Heart right ventricle (tissue), 16 donors: ENCODE results near the gene KCTD4. TPM values are rescaled to one million over a fixed set of nuclear protein-coding genes. Genes with fewer than 3 reads are reported as not detected.

Experiments
- ATAC-seq, 8 donors: fragments of 200-7000 bp; cut with Tn5 transposase; one replicate each; pipeline ENCODE4 v1.9.1; 2020; ENCODE audit warnings: mild to moderate bottlenecking in 8 of 8, moderate library complexity in 8 of 8, moderate number of reproducible peaks in 1 of 8
- DNase-seq, 2 donors: peaks; one replicate each; pipeline ENCODE4 v3.0.0-alpha.2; 2020
- H3K27ac ChIP-seq, 10 donors: fragments of 200-600 bp; sonication (generic) in 2 of 10; one replicate each; pipeline versions ENCODE4 v1.5.0 to v1.8.0; 2020 to 2022; ENCODE audit warnings: mild to moderate bottlenecking in 3 of 10
- H3K27me3 ChIP-seq, 7 donors: fragments of 200-600 bp; one replicate each; pipeline ENCODE4 v1.8.0; 2021 to 2022; ENCODE audit warnings: mild to moderate bottlenecking in 2 of 7
- H3K36me3 ChIP-seq, 9 donors: fragments of 200-600 bp; sonication (generic) in 1 of 9; one replicate each; pipeline versions ENCODE4 v1.5.0 to v1.8.0; 2020 to 2022; ENCODE audit warnings: mild to moderate bottlenecking in 2 of 9
- H3K4me1 ChIP-seq, 9 donors: fragments of 200-600 bp; sonication (generic) in 1 of 9; one replicate each; pipeline versions ENCODE4 v1.5.0 to v1.8.0; 2020 to 2022; ENCODE audit warnings: mild to moderate bottlenecking in 4 of 9
- H3K4me3 ChIP-seq, 10 donors: fragments of 200-600 bp; sonication (generic) in 2 of 10; one replicate each; pipeline versions ENCODE4 v1.5.0 to v1.8.0; 2020 to 2022; ENCODE audit warnings: mild to moderate bottlenecking in 7 of 10, moderate library complexity in 2 of 10
- H3K9me3 ChIP-seq, 11 donors: fragments of 200-600 bp in 10 of 11; sonication (generic) in 2 of 11; one replicate each; pipeline versions ENCODE4 v1.5.0 to v1.8.0; 2013 to 2022; ENCODE audit warnings: mild to moderate bottlenecking in 2 of 11, control low read depth in 1 of 11, moderate library complexity in 1 of 11
- WGBS, 2 donors: extraction: QIAGEN DNeasy Blood & Tissue Kit; methylation state at CpG; one replicate each; pipeline ENCODE4 v1.1.7; 2013; ENCODE audit warnings: inconsistent platforms in 1 of 2; 5-methylcytosine and 5-hydroxymethylcytosine counted together
- intact Hi-C, 10 donors: fragments of 100-400 bp; cut with DNase I; formaldehyde crosslinking; loops; one replicate each; pipeline versions ENCODE4 v1.11.1 to v1.14.2; 2022
- polyA plus RNA-seq, 2 donors: library from polyadenylated mRNA; stranded (reverse); fragments of 200-250 nt; gene quantifications; one replicate each; pipeline ENCODE4 v1.2.3, GENCODE V29; 2013
- total RNA-seq, 10 donors: library from RNA; stranded (reverse); fragmentation: NEBNext Ultra II Directional in 3 of 10; extraction: Animal tissue kit (Norgen Biotek cat#: 25700) in 3 of 10; gene quantifications; one replicate each; pipeline versions ENCODE4 v1.2.1 to v1.2.4, GENCODE V29; 2021 to 2023
- TF ChIP-seq, protein P1 (sequence below), 9 donors: fragments of 200-600 bp; sonication (generic) in 2 of 9; IDR thresholded peaks; one replicate each; pipeline versions ENCODE4 v1.5.0 to v1.8.0; 2021 to 2022; ENCODE audit warnings: antibody characterized with exemption in 9 of 9, mild to moderate bottlenecking in 5 of 9, moderate library complexity in 1 of 9
- donor health status: Arrhythmogenic right ventricular cardiomyopathy.
- donor health status: ischemic (EF 13 %, LVEDD 7.1; RV severe dilation, severe dysfunction).
- donor health status: healthy with polysubstance abuse.
- donor health status: DM: no; HTN: yes; CAD: no.
- donor health status: DM: no; HTN: no; CAD: no.
- donor health status: ischemic (EF 25% LVEDD 6.9; RV normal size, moderate dysfunction).
- donor health status: ischemic (EF 25% LVEDD 5.7; RV mildly dilated, moderate dysfunction).
- donor health status: healthy.
- donor health status: DM: yes; HTN: yes; CAD: no.
- donor health status: Ischemic cardiomyopathy.
- donor health status: ischemic (EF 35%, LVEDD 5.7; RV mildly dilated, moderate dysfunction).
- donor health status: nonischemic (EF 11% LVEDD 7.7; RV severe dilation, severe dysfunction).
- donor health status: DM: yes; HTN: yes; CAD: no.
- donor health status: PGD.
- donor health status: ischemic (EF 29% LVEDD 5.4; RV normal size, mild dysfunction).
- donor health status: nonischemic (EF 23%, LVEDD 6.1; RV moderate dilation, normal function).

Gene KCTD4
- total and polyA plus RNA-seq, 12 donors: 0.01 to 0.16 (median 0.15) TPM; not detected in 9

GRCh38 chr13:45156565-45157361 is 44.1 kb downstream of the KCTD4 start:
- H3K27ac ChIP-seq: no peak overlapping the region
- no peaks in the 10 kb centered on the region for H3K4me1 ChIP-seq
- DNase-seq (no peak), ATAC-seq (no peak)
- 85 to 93% methylated on average over 7 of the region's 7 CpGs for WGBS, 2 donors
- intact Hi-C loops: no loop called here
- H3K27me3 ChIP-seq: no peaks in the 10 kb centered on the region
- H3K36me3 ChIP-seq: peaks cover 0 to 38% (median 5%) of the 10 kb centered on the region in 9 donors
- H3K9me3 ChIP-seq: no peaks in the 10 kb centered on the region
- TF ChIP-seq, protein P1, sequence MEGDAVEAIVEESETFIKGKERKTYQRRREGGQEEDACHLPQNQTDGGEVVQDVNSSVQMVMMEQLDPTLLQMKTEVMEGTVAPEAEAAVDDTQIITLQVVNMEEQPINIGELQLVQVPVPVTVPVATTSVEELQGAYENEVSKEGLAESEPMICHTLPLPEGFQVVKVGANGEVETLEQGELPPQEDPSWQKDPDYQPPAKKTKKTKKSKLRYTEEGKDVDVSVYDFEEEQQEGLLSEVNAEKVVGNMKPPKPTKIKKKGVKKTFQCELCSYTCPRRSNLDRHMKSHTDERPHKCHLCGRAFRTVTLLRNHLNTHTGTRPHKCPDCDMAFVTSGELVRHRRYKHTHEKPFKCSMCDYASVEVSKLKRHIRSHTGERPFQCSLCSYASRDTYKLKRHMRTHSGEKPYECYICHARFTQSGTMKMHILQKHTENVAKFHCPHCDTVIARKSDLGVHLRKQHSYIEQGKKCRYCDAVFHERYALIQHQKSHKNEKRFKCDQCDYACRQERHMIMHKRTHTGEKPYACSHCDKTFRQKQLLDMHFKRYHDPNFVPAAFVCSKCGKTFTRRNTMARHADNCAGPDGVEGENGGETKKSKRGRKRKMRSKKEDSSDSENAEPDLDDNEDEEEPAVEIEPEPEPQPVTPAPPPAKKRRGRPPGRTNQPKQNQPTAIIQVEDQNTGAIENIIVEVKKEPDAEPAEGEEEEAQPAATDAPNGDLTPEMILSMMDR (IDR thresholded peaks at IDR 0.05): no peak
- H3K4me3 ChIP-seq: no peak overlapping the region

DNA sequence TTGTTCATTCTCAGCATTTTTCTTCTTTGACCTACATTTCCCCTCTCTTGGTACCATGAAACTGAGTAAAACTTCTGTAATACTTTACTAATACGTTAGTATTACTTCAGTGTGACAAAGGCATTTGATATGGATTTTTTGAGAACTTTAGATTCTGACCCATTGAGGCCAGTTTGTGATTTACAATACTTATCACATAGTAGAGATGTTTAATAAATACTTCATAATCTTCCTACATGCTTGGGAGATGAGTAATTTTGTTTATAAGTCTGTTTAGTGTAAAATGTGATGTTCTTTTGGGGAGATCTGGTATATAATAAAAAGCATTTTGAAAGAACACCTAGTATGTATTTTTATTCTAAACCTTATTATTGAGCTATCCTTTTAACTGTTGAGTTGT is 50.9 kb downstream of the KCTD4 start:
- intact Hi-C loops: no loop called here
- ATAC-seq (no peak), DNase-seq (no peak)
- WGBS, 2 donors: 77 to 88% methylated on average over 1 of the region's 1 CpG
- Histone ChIP-seq H3K27ac (no peak overlapping the region), H3K36me3 (peaks cover 0 to 19% (median 6%) of the 10 kb centered on the region in 9 donors), H3K9me3 (no peaks in the 10 kb centered on the region), H3K27me3 (no peaks in the 10 kb centered on the region), H3K4me3 (no peak overlapping the region), H3K4me1 (no peaks in the 10 kb centered on the region)
- TF ChIP-seq, protein P1 (IDR thresholded peaks at IDR 0.05): no peak

DNA sequence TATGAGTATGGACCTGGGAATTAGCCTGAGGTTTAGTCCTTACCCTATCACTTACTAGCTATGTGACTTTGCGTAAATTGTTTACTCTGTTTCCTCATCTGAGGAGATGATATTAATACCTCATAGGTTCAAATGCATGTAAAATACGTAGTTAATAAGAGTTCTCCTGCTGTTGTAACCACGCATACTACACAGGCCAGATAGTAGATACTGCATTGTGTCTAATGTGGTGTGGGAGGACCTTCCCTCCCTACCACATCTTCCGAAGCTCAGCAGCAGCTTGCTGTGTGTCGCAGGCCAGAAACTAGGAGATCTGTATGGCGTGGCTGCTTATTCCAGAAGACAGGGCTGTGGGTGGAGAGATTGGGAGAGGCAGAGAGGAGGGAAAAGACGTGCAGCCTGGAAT is 57.5 kb downstream of the KCTD4 start:
- 77 to 85% methylated on average over 7 of the region's 7 CpGs for WGBS, 2 donors
- Histone ChIP-seq H3K27me3 (no peaks in the 10 kb centered on the region), H3K4me1 (peaks cover 0 to 21% (median 0%) of the 10 kb centered on the region in 9 donors), H3K9me3 (no peaks in the 10 kb centered on the region), H3K36me3 (peaks cover 0 to 20% (median 0%) of the 10 kb centered on the region in 9 donors), H3K4me3 (no peak overlapping the region), H3K27ac (peak overlapping the region in 4 of 10 donors; percentile 3 to 26 (median 16))
- peak in 5 of 8 donors; percentile 37 to 56 (median 46) for ATAC-seq
- TF ChIP-seq, protein P1 (IDR thresholded peaks at IDR 0.05): no peak
- no peak for DNase-seq
- intact Hi-C loops: no loop called here

Other genes with a start within 250 kb of the KCTD4 start
- 1 to 10 TPM; 2.3 to 5.0 (median 3.2) TPM for gene NUFIP1, start 211.6 kb downstream of the KCTD4 start, total RNA-seq
- gene NUFIP1, start 211.6 kb downstream of the KCTD4 start, polyA plus RNA-seq: 1 to 10 TPM; 1.5 to 2.0 TPM
- gene GPALPP1, start 211.5 kb downstream of the KCTD4 start, total RNA-seq: 10 to 100 TPM; 10.9 to 16.5 (median 13.0) TPM
- gene GPALPP1, start 211.5 kb downstream of the KCTD4 start, polyA plus RNA-seq: 1 to 10 TPM; 5.7 to 6.7 TPM
- gene GTF2F2, start 80.5 kb downstream of the KCTD4 start, total RNA-seq: 10 to 100 TPM; 17.3 to 24.9 (median 21.5) TPM
- 10 to 100 TPM; 15.8 to 16.9 TPM for gene GTF2F2, start 80.5 kb downstream of the KCTD4 start, polyA plus RNA-seq
- 1,000 to 10,000 TPM; 3,297 to 4,965 (median 3,717) TPM for gene TPT1, start 140.1 kb upstream of the KCTD4 start, total RNA-seq
- 1,000 to 10,000 TPM; 5,417 to 6,104 TPM for gene TPT1, start 140.1 kb upstream of the KCTD4 start, polyA plus RNA-seq
- gene SLC25A30, start 217.3 kb upstream of the KCTD4 start, total RNA-seq: 100 to 1,000 TPM in 9 of 10 donors, 10 to 100 TPM in 1; 83.9 to 280 (median 159) TPM
- gene SLC25A30, start 217.3 kb upstream of the KCTD4 start, polyA plus RNA-seq: 10 to 100 TPM in 1 of 2 donors, 1 to 10 TPM in 1; 9.3 to 36.6 TPM